Naive thymus-derived CD8-positive, alpha-beta T cell (primary cell): ENCODE results near the gene PPL. TPM values are rescaled to one million over a fixed set of nuclear protein-coding genes. Genes with fewer than 3 reads are reported as not detected.
"Not testable (repeated sequence)": the region's sequence is repeated elsewhere in the genome, so short reads cannot be mapped to it uniquely, and the experiment has no call there.

Experiments
- ATAC-seq, 2 donors: fragments of 150-1000 bp; cut with Tn5 transposase in 1 of 2; sonication (Bioruptor Pico), chemical (Tn5 transposase) in 1 of 2; 1 replicate in 1 of 2; 2 replicates in 1 of 2; pipeline ENCODE4 v1.10.0; 2021; ENCODE audit warnings: mild to moderate bottlenecking in 2 of 2, moderate library complexity in 2 of 2
- POLR2A ChIA-PET: fragments of 350-600 bp; sonication (Branson Sonifier 250); formaldehyde crosslinking; loops from one replicate; lab custom pipeline; 2021; ENCODE audit warnings: antibody characterized with exemption; lab: Charles Lee
- DNase-seq, 10 donors: peaks; one replicate each; pipeline versions ENCODE4 v3.0.0 to v3.0.0-alpha.2; 2020 to 2022
- H3K27ac Mint-ChIP-seq, 10 donors: one replicate each; pipeline ENCODE4 v1.8.0; 2020 to 2022; ENCODE audit warnings: mild to moderate bottlenecking in 10 of 10, mixed read lengths in 10 of 10, moderate library complexity in 4 of 10, inconsistent platforms in 1 of 10
- H3K27me3 Mint-ChIP-seq, 5 donors: one replicate each; pipeline ENCODE4 v1.8.0; 2021 to 2022; ENCODE audit warnings: mixed read lengths in 5 of 5
- H3K36me3 Mint-ChIP-seq, 3 donors: one replicate each; pipeline ENCODE4 v1.8.0; 2020 to 2022; ENCODE audit warnings: mixed read lengths in 3 of 3, mild to moderate bottlenecking in 2 of 3, inconsistent platforms in 1 of 3
- H3K4me1 Mint-ChIP-seq, 4 donors: one replicate each; pipeline ENCODE4 v1.8.0; 2021 to 2022; ENCODE audit warnings: mixed read lengths in 4 of 4
- H3K4me3 Mint-ChIP-seq, 10 donors: one replicate each; pipeline ENCODE4 v1.8.0; 2020 to 2022; ENCODE audit warnings: mild to moderate bottlenecking in 10 of 10, mixed read lengths in 10 of 10, moderate library complexity in 6 of 10, inconsistent platforms in 1 of 10
- H3K9me3 Mint-ChIP-seq, 9 donors: one replicate each; pipeline ENCODE4 v1.8.0; 2020 to 2022; ENCODE audit warnings: mixed read lengths in 9 of 9, mild to moderate bottlenecking in 3 of 9, inconsistent platforms in 1 of 9, moderate library complexity in 1 of 9
- polyA plus RNA-seq, 3 donors: library from polyadenylated mRNA; unstranded; fragments of 300-500 nt; fragmentation: Illumina TruSeq; gene quantifications; one replicate each; pipeline ENCODE4 v1.2.3, GENCODE V29; 2021
- total RNA-seq, 8 experiments: library from RNA in 2 of 8; stranded (reverse) in 2 of 8; gene quantifications; one replicate each; pipeline ENCODE4 v1.2.3 and lab custom pipeline; 2021 to 2026

PPL gene
- total and polyA plus RNA-seq, 5 experiments from 2014 or later: 0.48 TPM; not detected in 4

DNA sequence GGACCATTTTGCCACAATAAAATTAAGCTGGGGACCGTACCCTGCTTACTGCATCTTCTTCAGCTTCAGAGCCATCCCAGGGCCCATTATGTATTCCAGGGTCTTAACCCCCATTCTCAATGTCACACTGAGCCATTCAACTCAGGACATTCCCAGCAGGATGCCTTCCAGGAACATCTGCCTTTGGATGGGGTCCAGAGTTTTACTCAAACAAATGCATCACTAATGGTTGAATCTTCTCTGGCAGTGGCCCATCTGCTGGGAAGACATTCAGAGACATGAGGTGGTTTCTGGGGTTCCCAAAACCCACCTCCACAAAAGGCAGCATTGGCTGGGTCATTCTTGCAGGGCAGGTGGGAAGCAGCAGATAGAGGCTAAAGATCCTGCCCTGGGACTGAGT lies 17.8 kb upstream of the PPL start:
- ATAC-seq: no peak
- no peak overlapping the region for H3K27ac Mint-ChIP-seq
- H3K36me3 Mint-ChIP-seq: peaks cover 0 to 2% (median 0%) of the 10 kb centered on the region in 3 donors
- POLR2A ChIA-PET: interaction anchor here (0.6 kb wide), 1 partner anchor 26 kb away, joined by 3 read pairs; no protein-coding TSS in a partner anchor
- H3K4me3 Mint-ChIP-seq: no peak overlapping the region
- peaks cover 13 to 25% (median 20%) of the 10 kb centered on the region in 4 donors for H3K4me1 Mint-ChIP-seq
- peaks cover 0 to 2% (median 0%) of the 10 kb centered on the region in 9 donors for H3K9me3 Mint-ChIP-seq
- DNase-seq: no peak
- H3K27me3 Mint-ChIP-seq: peaks cover 10 to 45% (median 28%) of the 10 kb centered on the region in 5 donors

DNA sequence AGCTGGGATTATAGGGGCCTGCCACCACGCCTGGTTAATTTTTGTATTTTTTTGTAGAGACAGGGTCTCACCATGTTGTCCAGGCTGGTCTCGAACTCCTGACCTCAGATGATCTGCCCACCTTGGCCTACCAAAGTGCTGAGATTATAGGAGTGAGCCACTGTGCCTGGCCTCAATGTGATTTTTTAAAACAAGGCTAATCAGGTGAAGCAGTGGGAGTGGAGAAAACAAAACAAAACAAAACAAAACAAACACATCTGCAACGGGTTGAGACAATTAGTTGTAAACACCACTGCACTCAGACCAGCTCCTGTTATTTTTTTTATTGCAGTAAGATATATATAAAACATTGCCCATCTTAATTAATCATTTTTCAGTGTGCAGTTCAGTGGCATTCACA lies 14.6 kb upstream of the PPL start:
- H3K27me3 Mint-ChIP-seq: peaks cover 5 to 49% (median 31%) of the 10 kb centered on the region in 5 donors
- POLR2A ChIA-PET, H3K9me3 Mint-ChIP-seq, ATAC-seq, H3K27ac Mint-ChIP-seq, H3K4me3 Mint-ChIP-seq, DNase-seq, H3K36me3 Mint-ChIP-seq: not testable (repeated sequence)
- H3K4me1 Mint-ChIP-seq: peaks cover 2 to 11% (median 6%) of the 10 kb centered on the region in 4 donors

DNA sequence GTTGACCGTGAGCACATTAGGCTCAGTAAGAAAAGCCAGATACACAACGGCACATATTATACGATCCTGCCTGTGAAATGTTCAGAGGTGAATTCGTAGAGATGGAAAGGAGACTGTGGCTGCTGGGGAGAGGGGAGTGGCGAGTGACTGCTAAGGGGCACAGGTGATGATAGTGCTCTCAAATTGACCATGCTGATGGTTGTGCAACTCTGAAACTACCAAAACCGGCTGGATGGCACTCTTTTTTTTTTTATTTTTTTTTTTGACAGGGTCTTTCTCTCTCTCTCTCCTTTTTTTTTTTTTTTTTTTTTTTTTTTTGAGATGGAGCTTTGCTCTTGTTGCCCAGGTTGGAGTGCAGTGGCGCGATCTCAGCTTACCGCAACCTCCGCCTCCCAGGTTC lies 13.0 kb upstream of the PPL start:
- DNase-seq (no peak), ATAC-seq (no peak)
- no peak overlapping the region for H3K4me3 Mint-ChIP-seq
- H3K27ac Mint-ChIP-seq: no peak overlapping the region
- POLR2A ChIA-PET: no interaction called here
- H3K9me3 Mint-ChIP-seq: no peaks in the 10 kb centered on the region
- H3K27me3 Mint-ChIP-seq: peaks cover 2 to 49% (median 30%) of the 10 kb centered on the region in 5 donors
- peaks cover 0 to 5% (median 2%) of the 10 kb centered on the region in 4 donors for H3K4me1 Mint-ChIP-seq
- H3K36me3 Mint-ChIP-seq: no peaks in the 10 kb centered on the region

DNA sequence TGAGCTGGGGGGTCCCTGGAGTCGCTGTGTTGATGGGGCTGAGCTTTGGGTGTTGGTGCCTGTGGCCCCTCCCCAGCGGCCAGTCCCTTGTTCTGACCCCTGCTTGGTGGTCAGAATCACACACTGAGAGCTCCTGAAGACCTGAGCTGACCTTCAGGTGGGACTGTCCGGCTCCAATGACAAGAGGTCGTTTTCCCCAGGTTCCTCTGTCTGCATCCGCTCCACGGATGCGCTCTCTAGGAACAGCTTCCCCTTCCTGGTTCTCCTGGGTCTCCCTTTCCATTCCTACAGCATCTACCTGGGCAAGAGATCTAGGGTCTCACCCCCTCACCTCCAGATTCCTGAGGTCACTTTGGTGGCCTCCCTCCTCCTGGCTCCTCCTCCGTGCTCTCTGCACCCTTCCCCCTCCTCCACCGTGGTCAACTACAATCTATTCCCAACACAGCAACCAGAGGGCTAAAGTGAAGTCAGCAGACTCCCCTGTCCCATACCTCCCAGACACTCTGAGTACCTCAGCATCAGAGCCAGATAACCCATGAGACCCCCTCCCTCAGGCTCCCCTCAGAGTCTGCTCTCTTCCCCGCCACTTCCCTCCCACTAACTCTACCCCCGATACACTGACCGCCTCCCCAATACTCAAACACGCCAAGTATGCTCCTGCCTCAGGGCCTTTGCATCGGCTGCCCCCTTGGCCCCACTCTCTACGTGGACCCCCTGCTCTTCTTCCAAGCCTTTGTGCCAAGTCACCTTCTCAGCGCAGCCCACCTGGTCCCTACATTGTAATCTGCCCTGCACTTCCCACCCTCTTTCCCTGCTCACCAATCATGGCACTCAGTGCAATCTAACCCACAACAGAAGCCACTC lies 12.2 kb upstream of the PPL start:
- Mint-ChIP-seq H3K36me3 (no peaks in the 10 kb centered on the region), H3K9me3 (no peaks in the 10 kb centered on the region), H3K4me3 (no peak overlapping the region), H3K27ac (peak overlapping the region in 1 of 10 donors; percentile 44), H3K27me3 (peaks cover 1 to 53% (median 31%) of the 10 kb centered on the region in 5 donors), H3K4me1 (peaks cover 0 to 5% (median 2%) of the 10 kb centered on the region in 4 donors)
- DNase-seq (no peak), ATAC-seq (no peak)
- POLR2A ChIA-PET: no interaction called here

DNA sequence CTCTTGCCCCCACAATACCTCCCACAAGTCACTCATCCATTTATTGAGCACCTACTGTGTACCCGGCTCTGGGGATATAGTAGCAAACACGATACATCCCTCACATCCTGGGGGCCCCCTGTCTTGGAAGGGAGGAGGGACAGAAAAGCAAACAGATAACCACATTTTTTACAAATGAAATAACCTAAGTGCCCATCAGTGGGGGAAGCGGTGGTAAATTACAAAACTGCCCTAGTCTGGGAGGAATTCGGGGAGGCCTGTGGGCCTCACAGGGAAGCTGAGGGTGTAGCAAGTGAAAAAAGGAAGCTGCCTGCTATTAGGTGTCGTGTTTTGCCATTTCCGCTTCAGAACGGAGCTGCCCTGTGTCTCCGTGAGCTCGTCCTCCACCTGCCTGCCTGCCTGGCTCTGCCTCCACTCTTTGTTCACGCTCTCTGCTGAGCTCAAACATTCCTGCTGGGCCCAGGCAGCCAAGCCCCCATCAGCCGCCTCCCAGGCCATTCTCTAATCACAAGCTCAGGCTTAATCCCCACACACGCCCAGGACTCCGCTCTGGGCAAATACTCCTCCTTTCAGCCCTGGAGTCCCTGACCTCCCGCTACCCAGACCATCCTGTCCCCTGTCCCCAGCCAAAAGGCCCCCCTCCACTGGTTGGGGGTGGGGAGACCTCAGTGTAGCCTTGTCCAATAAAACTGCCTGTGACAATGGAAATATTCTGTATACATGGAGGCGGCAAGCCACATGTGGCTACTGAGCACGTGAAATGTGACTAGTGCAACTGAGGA lies 11.0 kb upstream of the PPL start:
- no peaks in the 10 kb centered on the region for H3K36me3 Mint-ChIP-seq
- POLR2A ChIA-PET: no interaction called here
- DNase-seq: no peak
- no peak overlapping the region for H3K4me3 Mint-ChIP-seq
- ATAC-seq: no peak
- H3K4me1 Mint-ChIP-seq: peaks cover 0 to 5% (median 2%) of the 10 kb centered on the region in 4 donors
- H3K9me3 Mint-ChIP-seq: no peaks in the 10 kb centered on the region
- peak overlapping the region in 1 of 10 donors; percentile 15 for H3K27ac Mint-ChIP-seq
- peaks cover 1 to 53% (median 27%) of the 10 kb centered on the region in 5 donors for H3K27me3 Mint-ChIP-seq

DNA sequence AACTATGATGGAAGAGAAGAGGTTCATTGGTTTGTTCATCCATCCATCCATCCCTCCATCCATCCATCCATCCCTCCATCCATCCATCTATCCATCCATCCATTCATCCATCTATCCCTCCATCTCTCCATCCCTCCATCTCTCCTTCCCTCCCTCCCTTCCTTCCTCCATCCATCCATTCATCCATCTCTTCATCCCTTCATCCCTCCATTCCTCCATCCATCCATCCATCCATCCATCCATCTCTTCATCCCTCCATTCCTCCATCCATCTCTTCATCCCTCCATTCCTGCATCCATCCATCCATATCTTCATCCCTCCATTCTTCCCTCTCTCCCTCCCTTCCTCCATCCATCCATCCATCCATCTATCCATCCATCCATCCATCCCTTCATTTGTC lies 10.0 kb upstream of the PPL start:
- Mint-ChIP-seq H3K4me1 (peaks cover 0 to 5% (median 2%) of the 10 kb centered on the region in 4 donors), H3K27ac (peak overlapping the region in 1 of 10 donors; percentile 1), H3K36me3 (no peaks in the 10 kb centered on the region), H3K4me3 (no peak overlapping the region), H3K9me3 (no peaks in the 10 kb centered on the region), H3K27me3 (peaks cover 1 to 53% (median 27%) of the 10 kb centered on the region in 5 donors)
- ATAC-seq (no peak), DNase-seq (no peak)
- POLR2A ChIA-PET: no interaction called here

DNA sequence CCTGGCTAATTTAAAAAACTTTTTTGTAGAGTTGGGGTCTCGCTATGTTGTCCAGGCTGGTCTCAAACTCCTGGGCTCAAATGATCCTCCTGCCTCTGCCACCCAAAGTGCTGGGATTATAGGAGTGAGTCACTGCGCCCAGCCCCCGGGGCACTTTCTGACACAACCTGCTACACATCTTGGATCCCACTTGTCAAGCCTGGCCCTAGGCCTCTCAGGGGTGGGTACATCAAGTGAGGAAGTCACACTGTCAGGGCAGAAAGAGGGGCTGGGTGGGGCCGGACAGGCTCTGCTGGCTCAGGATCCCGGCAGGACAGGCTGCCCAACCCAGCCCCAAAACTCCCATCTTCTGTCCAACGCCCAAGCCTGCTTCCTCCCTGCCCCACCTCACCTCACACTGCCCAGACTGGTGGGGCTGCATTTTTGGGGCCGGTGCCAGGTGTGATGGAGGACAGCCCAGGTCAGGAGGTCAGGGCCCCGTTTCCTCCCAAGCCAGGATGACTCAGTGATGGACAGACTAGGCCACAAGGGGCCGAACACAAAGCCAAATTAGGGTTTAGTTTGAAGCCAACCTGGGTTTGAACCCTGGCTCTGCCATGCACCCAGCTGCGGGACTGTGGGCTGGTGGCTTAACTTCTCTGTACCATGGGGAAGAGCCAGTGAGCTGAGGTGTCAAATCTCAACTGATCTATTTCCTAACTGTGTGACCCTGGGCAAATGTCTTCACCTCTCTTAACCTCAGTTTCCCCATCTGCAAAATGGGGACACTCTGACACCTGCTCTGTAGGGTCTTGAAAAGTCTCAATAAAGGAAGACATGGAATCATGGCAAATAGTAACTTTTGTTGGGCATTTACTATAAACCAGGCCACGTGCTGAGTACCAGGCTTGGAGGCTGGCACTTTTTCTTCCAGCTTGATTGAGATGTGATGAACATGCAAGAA lies 8.9 kb upstream of the PPL start:
- no peaks in the 10 kb centered on the region for H3K36me3 Mint-ChIP-seq
- no peak for ATAC-seq
- peak overlapping the region in 1 of 10 donors; percentile 25 for H3K27ac Mint-ChIP-seq
- no peak overlapping the region for H3K4me3 Mint-ChIP-seq
- DNase-seq: no peak
- POLR2A ChIA-PET: interaction anchor here (0.6 kb wide), 1 partner anchor 112 kb away, joined by 5 read pairs; no protein-coding TSS in a partner anchor
- H3K9me3 Mint-ChIP-seq: no peaks in the 10 kb centered on the region
- H3K27me3 Mint-ChIP-seq: peaks cover 1 to 53% (median 31%) of the 10 kb centered on the region in 5 donors
- peaks cover 0 to 5% (median 2%) of the 10 kb centered on the region in 4 donors for H3K4me1 Mint-ChIP-seq

DNA sequence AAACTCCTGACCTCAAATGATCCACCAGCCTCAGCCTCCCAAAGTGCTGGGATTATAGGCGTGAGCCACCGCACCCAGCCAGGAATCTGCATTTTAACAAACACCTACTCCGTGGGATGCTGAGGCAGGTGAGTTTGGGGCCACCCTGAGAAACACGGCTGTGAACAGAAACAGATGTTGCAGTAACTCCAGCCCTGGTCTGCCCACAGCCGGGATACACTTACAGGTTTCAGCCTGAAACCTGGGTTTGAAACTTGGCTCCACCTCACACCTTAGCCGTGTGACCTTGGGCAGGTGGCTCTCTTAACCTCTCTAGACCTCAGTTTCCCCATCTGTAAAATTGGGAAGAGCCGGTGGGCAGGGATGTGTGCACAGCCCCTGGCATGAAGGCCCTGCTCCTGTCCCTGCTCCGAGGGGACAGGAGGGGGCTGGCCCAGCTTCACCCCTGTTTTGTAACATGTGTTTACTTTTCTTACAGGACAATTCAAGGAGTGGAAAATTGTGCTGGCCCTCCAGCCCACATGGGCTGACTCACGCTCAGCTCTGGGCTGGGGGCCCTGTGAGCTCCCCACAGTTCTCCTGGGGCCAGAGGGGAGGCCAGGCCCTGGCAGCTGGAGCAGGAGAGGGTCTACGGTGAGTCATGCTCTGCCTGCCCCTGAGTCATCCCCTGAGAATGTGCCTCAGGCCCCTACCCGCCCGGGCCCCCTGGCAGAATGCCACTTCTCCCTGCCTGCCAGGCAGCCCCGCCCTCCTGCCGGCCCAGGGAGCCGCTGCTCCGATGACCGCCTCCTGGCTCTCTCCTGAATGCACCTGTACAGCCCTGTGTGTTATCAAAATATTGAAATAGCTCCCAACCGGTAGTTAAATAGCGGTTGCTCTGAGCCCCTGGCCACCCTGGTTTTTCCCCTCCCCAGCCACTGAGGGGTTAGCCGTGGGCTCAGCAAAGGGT lies 7.7 kb upstream of the PPL start:
- Mint-ChIP-seq H3K4me1 (peaks cover 0 to 5% (median 2%) of the 10 kb centered on the region in 4 donors), H3K4me3 (no peak overlapping the region), H3K9me3 (no peaks in the 10 kb centered on the region), H3K36me3 (no peaks in the 10 kb centered on the region), H3K27ac (peak overlapping the region in 1 of 10 donors; percentile 25), H3K27me3 (peaks cover 0 to 50% (median 31%) of the 10 kb centered on the region in 5 donors)
- POLR2A ChIA-PET: no interaction called here
- DNase-seq (no peak), ATAC-seq (no peak)

DNA sequence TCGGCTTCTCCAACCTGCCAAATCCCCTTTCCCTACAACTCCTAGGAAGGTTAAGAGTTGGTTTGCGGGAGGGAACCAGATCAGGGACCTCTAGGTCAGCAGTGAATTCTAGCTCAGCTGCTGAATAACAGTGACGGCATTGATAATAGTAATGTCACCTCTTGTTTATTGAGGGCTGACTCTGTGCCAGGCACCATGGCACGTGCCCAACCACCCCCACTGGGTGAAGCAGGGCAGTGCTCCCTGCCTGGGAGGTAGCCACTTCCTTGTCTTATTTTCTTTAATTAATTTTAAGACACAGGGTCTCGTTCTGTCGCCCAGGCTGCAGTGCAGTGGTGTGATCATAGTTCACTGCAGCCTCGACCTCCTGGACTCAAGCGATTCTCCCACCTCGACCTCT lies 5.5 kb upstream of the PPL start:
- peaks cover 0 to 7% (median 2%) of the 10 kb centered on the region in 4 donors for H3K4me1 Mint-ChIP-seq
- POLR2A ChIA-PET: no interaction called here
- no peaks in the 10 kb centered on the region for H3K9me3 Mint-ChIP-seq
- peaks cover 9 to 43% (median 26%) of the 10 kb centered on the region in 5 donors for H3K27me3 Mint-ChIP-seq
- no peak overlapping the region for H3K27ac Mint-ChIP-seq
- ATAC-seq (no peak), DNase-seq (no peak)
- no peaks in the 10 kb centered on the region for H3K36me3 Mint-ChIP-seq
- no peak overlapping the region for H3K4me3 Mint-ChIP-seq

DNA sequence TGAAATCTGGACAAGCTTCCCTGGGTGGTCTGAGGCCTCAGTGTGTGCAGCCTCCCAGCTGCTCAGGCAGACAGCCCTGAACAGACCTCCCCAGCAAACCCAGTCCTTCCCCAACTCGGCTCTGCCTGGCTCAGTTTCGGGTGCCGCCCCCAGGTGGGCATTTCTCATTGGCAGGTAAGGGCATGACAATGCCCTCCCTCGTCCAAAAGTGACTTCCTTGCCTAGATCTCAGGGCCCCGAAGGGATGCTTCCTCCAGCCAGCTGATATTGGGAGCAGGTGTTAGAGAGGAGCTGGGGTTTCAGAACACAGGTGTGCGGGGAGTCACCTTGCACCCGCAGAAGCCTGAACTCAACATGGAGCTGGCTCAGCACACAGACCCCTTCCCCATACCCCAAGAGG lies 3.8 kb upstream of the PPL start:
- Mint-ChIP-seq H3K9me3 (no peaks in the 10 kb centered on the region), H3K36me3 (no peaks in the 10 kb centered on the region), H3K27me3 (peaks cover 8 to 41% (median 24%) of the 10 kb centered on the region in 5 donors), H3K27ac (no peak overlapping the region), H3K4me3 (no peak overlapping the region), H3K4me1 (peaks cover 4 to 13% (median 8%) of the 10 kb centered on the region in 4 donors)
- no peak for ATAC-seq
- no peak for DNase-seq
- POLR2A ChIA-PET: no interaction called here

DNA sequence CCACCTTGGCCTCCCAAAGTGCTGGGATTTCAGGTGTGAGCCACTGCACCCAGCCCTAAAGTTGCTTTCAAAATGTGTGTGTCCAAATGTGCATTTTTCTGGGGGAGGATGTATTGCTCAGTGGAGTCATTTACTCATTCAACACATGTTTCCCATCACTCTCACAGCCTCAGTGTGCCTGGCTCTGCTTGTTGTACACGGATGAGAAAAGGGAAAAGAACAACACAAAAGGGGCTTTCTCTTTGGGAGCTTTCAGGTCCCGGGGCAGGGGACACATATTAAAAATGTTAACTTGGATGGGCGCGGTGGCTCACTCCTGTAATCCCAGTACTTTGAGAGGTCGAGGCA lies 1.7 kb upstream of the PPL start:
- POLR2A ChIA-PET: no interaction called here
- no peak for ATAC-seq
- H3K36me3 Mint-ChIP-seq: no peaks in the 10 kb centered on the region
- H3K27ac Mint-ChIP-seq: no peak overlapping the region
- peak overlapping the region in 1 of 10 donors; percentile 54 for H3K4me3 Mint-ChIP-seq
- no peaks in the 10 kb centered on the region for H3K9me3 Mint-ChIP-seq
- peaks cover 4 to 13% (median 8%) of the 10 kb centered on the region in 4 donors for H3K4me1 Mint-ChIP-seq
- H3K27me3 Mint-ChIP-seq: peaks cover 11 to 48% (median 27%) of the 10 kb centered on the region in 5 donors
- DNase-seq: no peak
